ENCODE measurements around the gene CTSZ. TPM values are rescaled to one million over a fixed set of nuclear protein-coding genes. Genes with fewer than 3 reads are reported as not detected.

CTSZ gene
- total and polyA plus RNA-seq, 3 experiments from 2014 or later, result 1.5 to 36.0 (median 35.3) TPM

DNA sequence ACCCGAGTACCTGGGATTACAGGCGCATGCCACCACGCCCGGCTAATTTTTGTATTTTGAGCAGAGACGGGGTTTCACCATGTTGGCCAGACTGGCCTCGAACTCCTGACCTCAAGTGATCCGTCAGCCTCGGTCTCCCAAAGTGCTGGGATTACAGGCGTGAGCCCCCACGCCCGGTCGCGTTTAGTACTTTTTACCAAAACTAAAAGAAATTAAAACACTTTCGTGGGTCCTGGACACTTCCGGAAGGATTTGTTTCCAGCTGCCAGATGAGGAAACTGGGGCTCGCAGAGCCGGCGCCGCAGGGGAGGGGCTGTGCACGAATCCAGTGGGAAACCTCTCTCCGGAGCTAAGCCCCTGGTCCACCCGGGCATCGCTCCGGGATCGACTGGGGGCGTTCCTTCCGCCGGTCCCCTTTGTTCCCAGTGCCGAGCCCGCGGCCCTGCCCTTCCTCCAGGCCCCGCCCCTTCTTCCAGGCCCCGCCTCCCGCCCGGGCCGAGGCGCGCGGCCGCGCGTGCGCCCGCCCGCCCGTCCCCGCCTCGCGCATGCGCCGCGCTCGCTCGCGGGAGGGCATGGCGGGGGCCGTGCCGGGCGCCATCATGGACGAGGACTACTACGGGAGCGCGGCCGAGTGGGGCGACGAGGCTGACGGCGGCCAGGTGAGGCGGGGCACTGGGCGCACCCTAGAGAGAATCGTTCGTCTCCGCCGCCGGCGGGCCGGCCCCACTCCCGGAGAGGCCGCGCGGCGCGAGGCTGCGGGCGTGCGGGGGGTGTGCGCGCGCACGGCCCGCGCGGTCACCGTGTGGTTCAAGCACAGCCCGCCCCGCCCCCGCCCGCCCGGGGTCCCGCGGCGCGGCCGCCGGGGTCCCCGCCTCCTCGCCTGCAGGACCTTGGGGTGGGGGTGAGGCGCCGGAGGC, 26.1 kb downstream of the CTSZ start, which contains the start of gene NELFCD:
Gene NELFCD (plus strand): TSS at position 546 of the 917 bp plus-strand sequence. CDS start 54 bp downstream, at position 600.
- no peaks in the 10 kb centered on the region for H3K27me3 ChIP-seq (ENCODE audit: insufficient read depth, low read length, poor library complexity, severe bottlenecking)
- ChIA-PET POLR2A (interaction anchor here (0.6 to 3.0 kb wide), 7 partner anchors 52 to 330 kb away, joined by 4 to 14 read pairs (median 8); partner anchors contain the start of genes ATP5F1E and STX16), CTCF (interaction anchor here (0.6 to 1.4 kb wide), 4 partner anchors 84 to 201 kb away, joined by 3 read pairs; no protein-coding TSS in a partner anchor)
- H3K4me1 Mint-ChIP-seq, result peaks cover 34 to 40% (median 38%) of the 10 kb centered on the region in 3 donors
- DNase-seq, result peak; percentile 85 to 90 (median 87)
- peak within 1 kb of the TSS; percentile 87 to 95 (median 92) for H3K27ac Mint-ChIP-seq
- peaks cover 0 to 12% (median 8%) of the 10 kb centered on the region in 3 donors for H3K36me3 Mint-ChIP-seq
- peak within 1 kb of the TSS; percentile 83 for H3K4me3 ChIP-seq (ENCODE audit: low read length)
- H3K36me3 ChIP-seq (ENCODE audit: insufficient read depth, low read length), result no peaks in the 10 kb centered on the region
- peak within 1 kb of the TSS; percentile 85 to 97 (median 95) for H3K4me3 Mint-ChIP-seq
- peak within 1 kb of the TSS; percentile 70 for H3K27ac ChIP-seq (ENCODE audit: low read depth, low read length)
- H3K27me3 Mint-ChIP-seq, result peaks cover 0 to 10% of the 10 kb centered on the region in 2 donors
- peaks cover 30% of the 10 kb centered on the region for H3K4me1 ChIP-seq (ENCODE audit: insufficient read depth, low read length)
- H3K9me3 Mint-ChIP-seq, result peaks cover 0 to 9% (median 9%) of the 10 kb centered on the region in 5 donors
- no peaks in the 10 kb centered on the region for H3K9me3 ChIP-seq (ENCODE audit: low read length)

DNA sequence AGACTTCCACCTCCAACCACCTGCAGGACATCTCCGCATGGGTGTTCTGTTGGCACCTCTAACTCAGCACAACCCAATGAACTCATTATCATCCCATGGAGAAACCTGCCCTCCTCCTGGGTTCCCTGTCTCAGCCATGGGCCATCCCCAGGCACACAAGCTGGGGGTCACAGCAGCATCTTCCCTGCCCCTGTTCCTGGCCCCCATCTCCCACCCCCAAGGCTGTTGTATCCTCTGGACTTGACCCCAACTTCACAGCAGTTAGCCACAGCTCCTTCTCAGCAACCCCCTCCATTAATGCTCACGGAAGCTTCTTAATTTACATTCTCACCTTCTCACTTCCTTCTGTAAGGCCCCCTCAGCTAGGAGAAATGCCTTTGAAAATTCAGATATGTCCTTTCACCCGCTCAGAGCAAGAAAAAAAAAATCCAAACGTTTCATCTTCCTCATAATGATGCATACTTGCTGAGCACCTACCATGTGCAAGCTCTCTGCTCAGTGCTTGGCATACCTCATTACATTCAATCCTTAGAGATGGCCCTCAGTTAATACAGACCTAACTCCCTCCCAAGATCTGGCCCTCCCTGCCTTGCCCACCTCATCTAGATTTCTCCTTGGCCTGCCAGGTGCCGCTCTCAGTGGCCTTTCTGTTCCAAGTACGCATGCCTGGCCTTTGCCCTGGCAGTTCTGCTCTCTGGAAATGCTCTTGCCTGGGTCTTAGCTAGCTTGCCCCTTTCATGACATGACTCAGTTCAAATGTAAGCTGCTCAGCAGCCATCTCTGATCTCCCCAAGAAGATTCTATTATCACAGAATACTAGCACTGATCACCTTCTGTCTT, 28.5 kb downstream of the CTSZ start:
- ChIA-PET CTCF (no interaction called here), POLR2A (no interaction called here)
- H3K4me3 Mint-ChIP-seq, result peak overlapping the region; percentile 22 to 76 (median 59)
- peaks cover 17% of the 10 kb centered on the region for H3K4me1 ChIP-seq (ENCODE audit: insufficient read depth, low read length)
- no peaks in the 10 kb centered on the region for H3K9me3 ChIP-seq (ENCODE audit: low read length)
- peak overlapping the region in 2 of 8 donors; percentile 33 to 79 for H3K27ac Mint-ChIP-seq
- H3K4me1 Mint-ChIP-seq, result peaks cover 12 to 17% (median 15%) of the 10 kb centered on the region in 3 donors
- H3K9me3 Mint-ChIP-seq, result peaks cover 0 to 21% (median 18%) of the 10 kb centered on the region in 5 donors
- DNase-seq, result no peak
- H3K36me3 ChIP-seq (ENCODE audit: insufficient read depth, low read length), result no peaks in the 10 kb centered on the region
- peaks cover 0 to 17% (median 6%) of the 10 kb centered on the region in 3 donors for H3K36me3 Mint-ChIP-seq
- peaks cover 0 to 10% of the 10 kb centered on the region in 2 donors for H3K27me3 Mint-ChIP-seq
- H3K27me3 ChIP-seq (ENCODE audit: insufficient read depth, low read length, poor library complexity, severe bottlenecking), result no peaks in the 10 kb centered on the region
- H3K4me3 ChIP-seq (ENCODE audit: low read length), result no peak overlapping the region
- no peak overlapping the region for H3K27ac ChIP-seq (ENCODE audit: low read depth, low read length)

DNA sequence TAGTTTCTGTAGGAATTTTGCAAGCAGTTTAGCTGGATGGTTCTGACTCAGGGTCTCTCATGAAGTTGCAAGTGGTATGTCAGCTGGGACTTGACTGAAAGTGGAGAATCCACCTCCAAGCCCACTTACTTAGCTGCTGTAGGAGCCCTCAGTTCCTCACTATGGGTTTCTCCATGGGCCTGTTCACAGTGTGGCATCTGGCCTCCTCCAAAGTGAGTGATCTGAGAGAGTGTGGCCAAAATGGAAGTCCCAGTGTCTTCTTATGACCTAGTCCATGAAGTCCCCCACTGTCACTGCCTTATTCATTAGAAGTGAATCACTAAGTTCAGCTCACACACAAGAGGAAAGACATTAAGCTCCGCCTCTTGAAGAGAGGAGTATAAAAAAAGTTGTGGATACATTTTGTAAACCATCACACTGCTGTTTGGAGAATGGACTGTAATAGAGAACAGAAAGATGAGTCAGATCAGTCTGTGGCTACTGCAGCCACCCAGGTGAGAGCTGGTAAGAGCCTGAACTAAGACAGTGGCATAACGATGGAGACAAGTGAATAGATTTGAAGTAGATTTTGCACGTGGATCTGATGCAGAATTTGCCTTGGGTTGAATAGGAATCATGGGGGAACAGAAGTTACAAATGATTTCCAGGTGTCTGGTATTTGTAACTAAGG, 30.9 kb downstream of the CTSZ start:
- H3K4me1 ChIP-seq (ENCODE audit: insufficient read depth, low read length), result no peaks in the 10 kb centered on the region
- DNase-seq, result no peak
- peaks cover 0 to 21% (median 18%) of the 10 kb centered on the region in 5 donors for H3K9me3 Mint-ChIP-seq
- H3K4me1 Mint-ChIP-seq, result no peaks in the 10 kb centered on the region
- H3K27ac Mint-ChIP-seq, result peak overlapping the region in 2 of 8 donors; percentile 41 to 59
- no peak overlapping the region for H3K27ac ChIP-seq (ENCODE audit: low read depth, low read length)
- peaks cover 0 to 17% (median 0%) of the 10 kb centered on the region in 3 donors for H3K36me3 Mint-ChIP-seq
- ChIA-PET CTCF (no interaction called here), POLR2A (no interaction called here)
- no peaks in the 10 kb centered on the region for H3K36me3 ChIP-seq (ENCODE audit: insufficient read depth, low read length)
- no peaks in the 10 kb centered on the region for H3K9me3 ChIP-seq (ENCODE audit: low read length)
- H3K4me3 Mint-ChIP-seq, result peak overlapping the region in 1 of 7 donors; percentile 67
- no peak overlapping the region for H3K4me3 ChIP-seq (ENCODE audit: low read length)
- peaks cover 0 to 3% of the 10 kb centered on the region in 2 donors for H3K27me3 Mint-ChIP-seq
- H3K27me3 ChIP-seq (ENCODE audit: insufficient read depth, low read length, poor library complexity, severe bottlenecking), result no peaks in the 10 kb centered on the region

DNA sequence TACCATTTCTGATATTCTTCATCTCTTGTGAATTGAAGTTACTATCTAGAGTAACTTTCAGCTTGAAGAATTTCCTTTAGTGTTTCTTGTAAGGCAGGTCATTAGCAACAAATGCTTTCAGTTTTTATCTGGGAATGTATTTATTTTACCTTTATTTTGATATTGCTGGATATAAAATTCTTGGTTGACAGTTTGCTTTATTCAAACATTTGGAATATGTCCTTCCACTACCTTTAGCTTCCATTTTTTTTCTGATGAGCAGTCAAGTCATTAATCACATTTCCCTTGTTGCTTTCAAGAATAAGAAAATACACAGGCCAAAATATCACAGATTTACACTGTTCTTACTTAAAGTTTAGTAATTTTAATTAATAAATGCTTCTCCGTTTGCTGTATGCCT, 31.7 kb downstream of the CTSZ start:
- ChIA-PET CTCF (no interaction called here), POLR2A (no interaction called here)
- H3K4me1 Mint-ChIP-seq, result no peaks in the 10 kb centered on the region

DNA sequence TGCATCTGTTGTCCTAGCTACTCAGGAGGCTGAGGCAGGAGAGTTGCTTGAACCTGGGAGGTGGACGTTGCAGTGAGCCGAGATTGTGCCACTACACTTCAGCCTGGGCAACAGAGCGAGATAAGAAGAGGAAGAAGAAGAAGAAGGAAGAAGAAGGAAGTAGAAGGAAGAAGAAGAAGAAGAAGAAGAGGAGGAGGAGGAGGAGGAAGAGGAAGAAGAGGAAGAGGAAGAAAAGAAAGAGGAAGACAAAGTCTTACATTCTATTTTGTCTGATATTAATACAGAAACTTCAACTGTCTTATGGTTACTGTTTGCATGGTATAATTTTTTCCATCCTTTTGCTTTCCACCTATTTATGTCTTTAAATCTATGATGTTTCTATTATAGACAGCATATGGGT, 33.2 kb downstream of the CTSZ start:
- H3K27ac Mint-ChIP-seq, result no peak overlapping the region
- H3K4me1 ChIP-seq (ENCODE audit: insufficient read depth, low read length), result no peaks in the 10 kb centered on the region
- H3K4me1 Mint-ChIP-seq, result no peaks in the 10 kb centered on the region
- H3K27me3 ChIP-seq (ENCODE audit: insufficient read depth, low read length, poor library complexity, severe bottlenecking), result no peaks in the 10 kb centered on the region
- H3K36me3 Mint-ChIP-seq, result peaks cover 0 to 17% (median 0%) of the 10 kb centered on the region in 3 donors
- H3K4me3 Mint-ChIP-seq, result no peak overlapping the region
- DNase-seq, result no peak
- H3K4me3 ChIP-seq (ENCODE audit: low read length), result no peak overlapping the region
- no peaks in the 10 kb centered on the region for H3K9me3 ChIP-seq (ENCODE audit: low read length)
- ChIA-PET POLR2A (interaction anchor here (0.5 kb wide), 1 partner anchor 33 kb away, joined by 4 read pairs; no protein-coding TSS in a partner anchor), CTCF (no interaction called here)
- H3K36me3 ChIP-seq (ENCODE audit: insufficient read depth, low read length), result no peaks in the 10 kb centered on the region
- no peak overlapping the region for H3K27ac ChIP-seq (ENCODE audit: low read depth, low read length)
- peaks cover 0 to 23% (median 18%) of the 10 kb centered on the region in 5 donors for H3K9me3 Mint-ChIP-seq
- H3K27me3 Mint-ChIP-seq, result peaks cover 8 to 13% of the 10 kb centered on the region in 2 donors

More for the DNA sequence above, 31.7 kb downstream of the CTSZ start:
- H3K27me3 ChIP-seq (ENCODE audit: insufficient read depth, low read length, poor library complexity, severe bottlenecking), result no peaks in the 10 kb centered on the region
- H3K4me3 Mint-ChIP-seq, result peak overlapping the region in 1 of 7 donors; percentile 27
- no peaks in the 10 kb centered on the region for H3K9me3 ChIP-seq (ENCODE audit: low read length)
- no peak overlapping the region for H3K4me3 ChIP-seq (ENCODE audit: low read length)
- peaks cover 0 to 21% (median 18%) of the 10 kb centered on the region in 5 donors for H3K9me3 Mint-ChIP-seq
- H3K36me3 ChIP-seq (ENCODE audit: insufficient read depth, low read length), result no peaks in the 10 kb centered on the region
- H3K27ac Mint-ChIP-seq, result no peak overlapping the region
- peaks cover 0 to 17% (median 0%) of the 10 kb centered on the region in 3 donors for H3K36me3 Mint-ChIP-seq
- peaks cover under 1 to 8% of the 10 kb centered on the region in 2 donors for H3K27me3 Mint-ChIP-seq
- no peak overlapping the region for H3K27ac ChIP-seq (ENCODE audit: low read depth, low read length)
- no peak for DNase-seq
- no peaks in the 10 kb centered on the region for H3K4me1 ChIP-seq (ENCODE audit: insufficient read depth, low read length)

DNA sequence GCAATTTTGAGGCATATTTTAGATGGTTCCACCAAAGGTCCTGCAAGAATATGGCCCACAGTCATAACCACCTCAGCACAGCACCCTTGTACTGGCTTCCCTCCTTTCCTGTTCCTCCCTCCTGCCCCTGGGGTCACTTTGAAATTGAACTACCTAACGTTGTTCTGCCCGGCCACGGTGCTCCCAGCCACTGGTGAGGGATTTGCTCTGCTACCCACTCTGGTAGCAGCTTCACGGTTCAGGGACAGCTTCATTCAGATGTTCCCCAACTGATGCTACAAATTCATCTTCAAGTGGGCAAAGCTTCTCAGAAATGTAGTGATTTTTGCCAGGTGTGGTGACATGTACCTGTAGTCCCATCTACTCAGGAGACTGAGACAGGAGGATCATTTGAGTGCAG, 33.9 kb downstream of the CTSZ start:
- H3K4me3 Mint-ChIP-seq, result no peak overlapping the region
- Histone ChIP-seq H3K4me3 (ENCODE audit: low read length) (no peak overlapping the region), H3K9me3 (ENCODE audit: low read length) (no peaks in the 10 kb centered on the region), H3K27ac (ENCODE audit: low read depth, low read length) (no peak overlapping the region), H3K36me3 (ENCODE audit: insufficient read depth, low read length) (no peaks in the 10 kb centered on the region), H3K4me1 (ENCODE audit: insufficient read depth, low read length) (no peaks in the 10 kb centered on the region), H3K27me3 (ENCODE audit: insufficient read depth, low read length, poor library complexity, severe bottlenecking) (no peaks in the 10 kb centered on the region)
- ChIA-PET CTCF (no interaction called here), POLR2A (interaction anchor here (0.5 kb wide), 1 partner anchor 33 kb away, joined by 4 read pairs; no protein-coding TSS in a partner anchor)
- no peak for DNase-seq
- no peaks in the 10 kb centered on the region for H3K4me1 Mint-ChIP-seq
- no peak overlapping the region for H3K27ac Mint-ChIP-seq
- H3K9me3 Mint-ChIP-seq, result peaks cover 0 to 23% (median 18%) of the 10 kb centered on the region in 5 donors
- peaks cover 8 to 19% of the 10 kb centered on the region in 2 donors for H3K27me3 Mint-ChIP-seq
- H3K36me3 Mint-ChIP-seq, result peaks cover 0 to 14% (median 0%) of the 10 kb centered on the region in 3 donors

DNA sequence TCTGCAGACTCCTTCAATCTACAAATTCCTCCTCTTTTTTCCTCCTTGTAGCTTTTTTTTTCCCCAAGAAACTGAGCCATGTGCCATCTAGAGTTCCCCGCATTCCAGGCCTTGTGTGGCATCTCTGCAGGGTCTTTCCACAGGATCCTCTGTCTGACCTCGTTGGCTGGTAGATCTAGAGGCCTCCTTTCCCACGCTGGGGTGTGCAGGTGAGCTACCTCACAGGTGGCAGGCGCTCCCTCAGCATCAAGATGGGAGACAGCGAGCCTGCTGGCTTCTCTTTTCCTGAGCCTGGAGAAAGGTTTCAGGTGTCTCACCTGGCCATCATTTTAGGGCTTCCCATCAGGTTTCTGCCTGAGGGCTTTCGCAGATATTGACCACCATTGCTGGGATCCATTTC, 35.6 kb downstream of the CTSZ start:
- DNase-seq, result no peak
- Histone ChIP-seq H3K27ac (ENCODE audit: low read depth, low read length) (no peak overlapping the region), H3K36me3 (ENCODE audit: insufficient read depth, low read length) (no peaks in the 10 kb centered on the region), H3K9me3 (ENCODE audit: low read length) (no peaks in the 10 kb centered on the region), H3K27me3 (ENCODE audit: insufficient read depth, low read length, poor library complexity, severe bottlenecking) (no peaks in the 10 kb centered on the region), H3K4me1 (ENCODE audit: insufficient read depth, low read length) (no peaks in the 10 kb centered on the region), H3K4me3 (ENCODE audit: low read length) (no peak overlapping the region)
- no peak overlapping the region for H3K4me3 Mint-ChIP-seq
- H3K27me3 Mint-ChIP-seq, result peaks cover 8 to 23% of the 10 kb centered on the region in 2 donors
- H3K27ac Mint-ChIP-seq, result no peak overlapping the region
- ChIA-PET POLR2A (interaction anchor here (0.6 kb wide), 1 partner anchor 286 kb away, joined by 3 read pairs; no protein-coding TSS in a partner anchor), CTCF (no interaction called here)
- peaks cover 0 to 9% (median 0%) of the 10 kb centered on the region in 3 donors for H3K36me3 Mint-ChIP-seq
- peaks cover 0 to 19% (median 13%) of the 10 kb centered on the region in 5 donors for H3K9me3 Mint-ChIP-seq
- H3K4me1 Mint-ChIP-seq, result no peaks in the 10 kb centered on the region
